Endothelial cell of umbilical vein (primary cell): ENCODE results near the gene FIZ1. TPM values are rescaled to one million over a fixed set of nuclear protein-coding genes. Genes with fewer than 3 reads are reported as not detected.

ENCODE experiments used
- BruUV-seq: library from RNA; stranded (reverse); fragments of 400-500 nt; replicated peaks from 2 replicates; lab custom pipeline; 2021; lab: Mats Ljungman, UMichigan
- CTCF ChIA-PET: fragments of 300-600, 350-600 bp; sonication (Branson Sonifier 250); formaldehyde crosslinking; loops from one replicate; lab custom pipeline; 2021; ENCODE audit warnings: antibody characterized with exemption, inconsistent platforms; lab: Charles Lee
- POLR2A ChIA-PET: fragments of 300-600, 350-600 bp; sonication (Branson Sonifier 250); formaldehyde crosslinking; loops from one replicate; lab custom pipeline; 2021; ENCODE audit warnings: antibody characterized with exemption, inconsistent platforms; lab: Charles Lee
- DNase-seq: peaks from one replicate; pipeline ENCODE4 v3.0.0-alpha.2; 2011; ENCODE audit warnings: low read depth, low spot score
- FAIRE-seq: peaks from 2 replicates; lab custom pipeline; 2011; peaks lifted over from hg19 to GRCh38; lab: Jason Lieb, UNC
- H2AFZ ChIP-seq: 2 replicates; pipeline ENCODE4 v1.6.0; 2012; ENCODE audit warnings: low read depth, low read length, control low read depth, inconsistent platforms
- H3K27ac ChIP-seq: 2 replicates; pipeline ENCODE4 v1.5.1; 2011; ENCODE audit warnings: low read depth, mild to moderate bottlenecking, control low read depth, low read length, moderate library complexity; ENCODE audit not compliant: insufficient read depth
- H3K27me3 ChIP-seq, 2 experiments: 2 replicates each; pipeline versions ENCODE4 v1.6.0 to v1.6.1; 2011; ENCODE audit warnings: low read length in 2 of 2, mixed read lengths in 1 of 2; ENCODE audit not compliant: control insufficient read depth in 2 of 2, insufficient read depth in 2 of 2
- H3K36me3 ChIP-seq, 2 experiments: 2 replicates in 1 of 2; 3 replicates in 1 of 2; pipeline ENCODE4 v1.5.1; 2011; ENCODE audit warnings: low read length in 2 of 2, mild to moderate bottlenecking in 1 of 2, moderate library complexity in 1 of 2; ENCODE audit not compliant: control insufficient read depth in 2 of 2, insufficient read depth in 2 of 2; ENCODE audit errors: extremely low read depth in 1 of 2
- H3K4me1 ChIP-seq: 3 replicates; pipeline ENCODE4 v1.5.1; 2011; ENCODE audit warnings: mild to moderate bottlenecking, low read length; ENCODE audit not compliant: control insufficient read depth, insufficient read depth; ENCODE audit errors: extremely low read depth
- H3K4me2 ChIP-seq: 2 replicates; pipeline ENCODE4 v1.6.1; 2011; ENCODE audit warnings: low read length, control low read depth, mixed read lengths; ENCODE audit not compliant: insufficient read depth
- H3K4me3 ChIP-seq, 3 experiments: fragments of 200-600 bp in 1 of 3; sonication (generic), shearing (Covaris generic) in 1 of 3; replicated peaks in 1 of 3; 2 replicates each; pipeline ENCODE4 v1.5.1; 2011 to 2016; ENCODE audit warnings: control low read depth in 3 of 3, low read length in 3 of 3, mild to moderate bottlenecking in 2 of 3, inconsistent platforms in 1 of 3, low read depth in 1 of 3, moderate library complexity in 1 of 3; ENCODE audit not compliant: insufficient read depth in 1 of 3
- H3K79me2 ChIP-seq: 2 replicates; pipeline ENCODE4 v1.6.0; 2012; ENCODE audit warnings: low read length, inconsistent platforms; ENCODE audit not compliant: control insufficient read depth, insufficient read depth
- H3K9ac ChIP-seq: replicated peaks from 2 replicates; pipeline ENCODE3; 2011; ENCODE audit warnings: low read length, control low read depth; ENCODE audit not compliant: insufficient read depth; ENCODE audit errors: extremely low read depth
- H3K9me1 ChIP-seq: replicated peaks from 3 replicates; pipeline ENCODE4 v1.6.0; 2011; ENCODE audit warnings: mild to moderate bottlenecking, low read length; ENCODE audit not compliant: control insufficient read depth, insufficient read depth; ENCODE audit errors: extremely low read depth
- H3K9me3 ChIP-seq: replicated peaks from 2 replicates; pipeline ENCODE4 v1.5.1; 2012; ENCODE audit warnings: low read length, inconsistent platforms; ENCODE audit not compliant: control insufficient read depth, insufficient read depth
- H4K20me1 ChIP-seq: replicated peaks from 2 replicates; pipeline ENCODE3; 2011; ENCODE audit warnings: mild to moderate bottlenecking, low read length; ENCODE audit not compliant: control insufficient read depth, insufficient read depth; ENCODE audit errors: extremely low read depth
- CTCF ChIP-seq, 2 donors: IDR thresholded peaks; 1 replicate in 1 of 2; 2 replicates in 1 of 2; pipeline ENCODE4 v1.5.1; 2011; ENCODE audit warnings: low read length in 2 of 2, mild to moderate bottlenecking in 2 of 2, moderate library complexity in 2 of 2, control low read depth in 1 of 2, inconsistent platforms in 1 of 2, low read depth in 1 of 2; ENCODE audit not compliant: insufficient read depth in 1 of 2; ENCODE audit errors: extremely low read depth in 1 of 2
- EZH2 ChIP-seq: IDR thresholded peaks from 2 replicates; pipeline ENCODE4 v1.6.1; 2012; ENCODE audit warnings: borderline replicate concordance, low read depth, mild to moderate bottlenecking, moderate library complexity, low read length, inconsistent platforms; ENCODE audit not compliant: severe bottlenecking
- FOS ChIP-seq: IDR thresholded peaks from 2 replicates; pipeline ENCODE4 v1.6.1; 2011; ENCODE audit warnings: mild to moderate bottlenecking, low read length, moderate library complexity, borderline replicate concordance; ENCODE audit not compliant: insufficient read depth
- JUN ChIP-seq: IDR thresholded peaks from 2 replicates; pipeline ENCODE4 v1.6.1; 2011; ENCODE audit warnings: borderline replicate concordance, low read depth; ENCODE audit not compliant: insufficient read length, insufficient read depth
- POLR2A ChIP-seq: IDR thresholded peaks from 2 replicates; pipeline ENCODE4 v1.6.1; 2012; ENCODE audit warnings: low read depth, mild to moderate bottlenecking, control low read depth, low read length
- dilution Hi-C: fragments of 300-500 bp; cut with MboI; formaldehyde crosslinking; loops from one replicate; pipeline ENCODE4 v1.15.0; 2019; ENCODE audit warnings: low sequenced_read_pairs; ENCODE audit not compliant: extremely low pct_ligation_motif_present
- intact Hi-C: fragments of 100-400 bp; cut with micrococcal nuclease; formaldehyde crosslinking; loops from one replicate; pipeline ENCODE4 v1.10.0; 2022
- polyA plus RNA-seq, 4 experiments: library from polyadenylated mRNA; depleted of rRNA in 3 of 4; stranded (reverse) in 3 of 4; unstranded in 1 of 4; fragments of >200 nt; gene quantifications; 2 replicates each; pipeline versions ENCODE4 v1.2.1 to v1.2.3, GENCODE V29; 2011 to 2012; ENCODE audit warnings: missing spikeins in 1 of 4
- total RNA-seq: library from RNA; stranded (reverse); gene quantifications from 2 replicates; pipeline ENCODE4 v1.2.3, GENCODE V29; 2021
- TF ChIP-seq, protein P1 (sequence below): IDR thresholded peaks from 2 replicates; pipeline ENCODE4 v1.6.1; 2011; ENCODE audit not compliant: insufficient read depth, insufficient read length

Gene FIZ1
- total and polyA plus RNA-seq, 2 donors (not counting 3 experiments of a cell fraction or from before 2014, with no cell fraction given): 6.6 to 15.6 TPM

DNA sequence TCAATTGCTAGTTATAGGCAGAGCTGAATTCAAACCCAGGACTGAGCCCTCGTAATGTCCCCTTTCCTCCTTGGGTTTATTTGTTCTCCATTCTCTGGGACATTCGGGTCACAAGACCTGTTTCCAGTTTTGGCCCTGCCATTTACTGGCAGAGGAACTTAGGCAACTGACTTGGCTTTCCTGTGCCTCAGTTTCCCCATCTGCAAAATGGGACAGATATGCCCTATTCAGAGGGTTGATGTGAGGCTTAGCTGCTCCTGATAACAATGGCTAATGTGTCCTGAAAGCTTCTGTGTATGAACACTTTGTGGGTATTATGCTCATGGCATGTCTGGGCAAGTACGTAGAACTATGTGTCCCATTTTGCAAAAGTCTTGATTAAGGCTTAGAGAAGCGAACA lies 1.8 kb upstream of the FIZ1 start:
- TF ChIP-seq JUN (no peak), CTCF (IDR thresholded peaks at IDR 0.05; ENCODE audit: extremely low read depth in 1 of 2, insufficient read depth in 1 of 2, low read depth in 1 of 2, low read length in 2 of 2) (no peak), POLR2A (no peak), FOS (no peak), EZH2 (no peak)
- TF ChIP-seq, protein P1, sequence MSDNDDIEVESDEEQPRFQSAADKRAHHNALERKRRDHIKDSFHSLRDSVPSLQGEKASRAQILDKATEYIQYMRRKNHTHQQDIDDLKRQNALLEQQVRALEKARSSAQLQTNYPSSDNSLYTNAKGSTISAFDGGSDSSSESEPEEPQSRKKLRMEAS: no peak
- Histone ChIP-seq H3K36me3 (peaks cover 0 to 8% of the 10 kb centered on the region in 2 experiments), H3K79me2 (peaks cover 2% of the 10 kb centered on the region), H3K9ac (peak overlapping the region; percentile 97), H3K9me1 (no peaks in the 10 kb centered on the region), H4K20me1 (no peaks in the 10 kb centered on the region), H3K9me3 (no peaks in the 10 kb centered on the region), H3K27ac (no peak overlapping the region), H2AFZ (no peak overlapping the region), H3K4me3 (peak overlapping the region; percentile 42 to 92 (median 60)), H3K27me3 (no peaks in the 10 kb centered on the region), H3K4me2 (peak overlapping the region; percentile 81), H3K4me1 (peaks cover 13% of the 10 kb centered on the region)
- BruUV-seq: no TSS peak
- no peak for DNase-seq
- POLR2A ChIA-PET: no interaction called here
- no peak for FAIRE-seq
- CTCF ChIA-PET: interaction anchor here (0.6 to 1.2 kb wide), 2 partner anchors 53 to 97 kb away, joined by 3 read pairs; no protein-coding TSS in a partner anchor
- dilution Hi-C loops (loop anchor here (10.0 kb wide), 1 partner anchor 86 kb away; no protein-coding TSS in a partner anchor), intact Hi-C loops (loop anchor here (10.0 kb wide), 2 partner anchors 216 to 346 kb away; partner anchors contain the start of genes PPP6R1, RPL28 and TMEM238)
